Measurements from ENCODE around the gene ZNF718. TPM values are rescaled to one million over a fixed set of nuclear protein-coding genes. Genes with fewer than 3 reads are reported as not detected.

The ZNF718 gene
- polyA plus RNA-seq, 3 donors, result 1.9 to 2.8 (median 2.7) TPM

Other genes with a start within 250 kb of the ZNF718 start
- 1 to 10 TPM in 2 of 3 donors, under 1 TPM in 1; 0.58 to 7.3 (median 1.6) TPM for gene ZNF595, start 71.2 kb upstream of the ZNF718 start, polyA plus RNA-seq
- gene ZNF732, start 181.0 kb downstream of the ZNF718 start, polyA plus RNA-seq, result not detected
- 1 to 10 TPM; 2.5 to 4.2 (median 2.7) TPM for gene ZNF141, start 213.3 kb downstream of the ZNF718 start, polyA plus RNA-seq